Stimulated activated CD8-positive, alpha-beta memory T cell treated with anti-CD3 and anti-CD28 coated beads, Interleukin-7, amount 100 ng/mL, for 48 hours (primary cell): ENCODE data around the gene CYTH1.
A peak's percentile ranks its signal among the peaks of the same experiment; 100 is the strongest.

ENCODE experiments used
- DNase-seq, 2 donors: peaks; one replicate each; pipeline ENCODE4 v3.0.0-alpha.2; 2020; ENCODE audit warnings: low read depth in 1 of 2; ENCODE audit errors: extremely low read depth in 1 of 2

CYTH1 gene

GRCh38 chr17:78658281-78658785 lies 123.7 kb downstream of the CYTH1 start:
- DNase-seq, result no peak

GRCh38 chr17:78655251-78655940 lies 126.7 kb downstream of the CYTH1 start:
- DNase-seq, result no peak

- no peak for DNase-seq
Measured at GRCh38 chr17:78654325-78654724, 127.7 kb downstream of the CYTH1 start.

GRCh38 chr17:78653382-78653781 lies 128.7 kb downstream of the CYTH1 start:
- DNase-seq, result no peak

GRCh38 chr17:78652913-78653312 lies 129.2 kb downstream of the CYTH1 start:
- DNase-seq, result no peak

GRCh38 chr17:78652024-78652423 lies 130.0 kb downstream of the CYTH1 start:
- no peak for DNase-seq

GRCh38 chr17:78651554-78651953 lies 130.5 kb downstream of the CYTH1 start:
- DNase-seq, result no peak

GRCh38 chr17:78650093-78650715 lies 131.9 kb downstream of the CYTH1 start:
- no peak for DNase-seq

- DNase-seq, result no peak
Measured at GRCh38 chr17:78648293-78648692, 133.8 kb downstream of the CYTH1 start.

GRCh38 chr17:78647032-78647431 lies 135.0 kb downstream of the CYTH1 start:
- DNase-seq, result no peak

GRCh38 chr17:78645421-78646295 lies 136.4 kb downstream of the CYTH1 start:
- DNase-seq, result peak; percentile 27 to 42

- DNase-seq, result no peak
Measured at GRCh38 chr17:78644931-78645351, 137.1 kb downstream of the CYTH1 start.

GRCh38 chr17:78644224-78644623 lies 137.8 kb downstream of the CYTH1 start:
- no peak for DNase-seq

- no peak for DNase-seq
Measured at GRCh38 chr17:78643326-78643725, 138.7 kb downstream of the CYTH1 start.

GRCh38 chr17:78642707-78643106 lies 139.4 kb downstream of the CYTH1 start:
- no peak for DNase-seq

GRCh38 chr17:78641666-78642065 lies 140.4 kb downstream of the CYTH1 start:
- no peak for DNase-seq

- no peak for DNase-seq
Measured at GRCh38 chr17:78641243-78641642, 140.8 kb downstream of the CYTH1 start.

GRCh38 chr17:78640700-78641099 lies 141.4 kb downstream of the CYTH1 start:
- DNase-seq, result no peak

GRCh38 chr17:78637643-78638420 lies 144.2 kb downstream of the CYTH1 start:
- no peak for DNase-seq

GRCh38 chr17:78637146-78637545 lies 144.9 kb downstream of the CYTH1 start:
- no peak for DNase-seq

- no peak for DNase-seq
Measured at GRCh38 chr17:78634154-78634553, 147.9 kb downstream of the CYTH1 start.
